Panc1 (cell line): ENCODE measurements around the gene LNPK.

ENCODE experiments used
- CTCF ChIP-seq: fragments of 450-650 bp; IDR thresholded peaks from 2 replicates; pipeline ENCODE4 v1.5.1; 2017; ENCODE audit warnings: mild to moderate bottlenecking
- POLR2AphosphoS5 ChIP-seq: IDR thresholded peaks from 2 replicates; pipeline ENCODE4 v1.6.1; 2012; ENCODE audit warnings: mild to moderate bottlenecking, low read depth, low read length, moderate library complexity
- REST ChIP-seq, 2 experiments: IDR thresholded peaks; 2 replicates each; pipeline ENCODE4 v1.6.1; 2011 to 2012; ENCODE audit warnings: low read depth in 2 of 2, control low read depth in 1 of 2, low read length in 1 of 2, mild to moderate bottlenecking in 1 of 2, moderate library complexity in 1 of 2; ENCODE audit not compliant: insufficient read depth in 1 of 2
- SIN3A ChIP-seq: IDR thresholded peaks from 2 replicates; pipeline ENCODE4 v1.6.1; 2012; ENCODE audit warnings: low read depth, mild to moderate bottlenecking, low read length, moderate library complexity, borderline replicate concordance; ENCODE audit not compliant: insufficient read depth

- no peak for TF ChIP-seq CTCF
- no peak for TF ChIP-seq POLR2AphosphoS5
- TF ChIP-seq REST (IDR thresholded peaks at IDR 0.05; ENCODE audit: insufficient read depth in 1 of 2, low read depth in 2 of 2, low read length in 1 of 2) = no peak
- no peak for TF ChIP-seq SIN3A
These were observed 98.0 kb downstream of the LNPK start for GRCh38 chr2:175904035-175904434.
